ENCODE results near the gene CCDC187.

The CCDC187 gene

GRCh38 chr9:136206602-136207275, 97.2 kb downstream of the CCDC187 start:
- no peak for DNase-seq (ENCODE audit: low read depth in 2 of 2)

GRCh38 chr9:136205707-136205992, 98.2 kb downstream of the CCDC187 start:
- no peak for DNase-seq (ENCODE audit: low read depth in 2 of 2)

- no peak for DNase-seq (ENCODE audit: low read depth in 2 of 2)
Observed at GRCh38 chr9:136204838-136205706, 98.8 kb downstream of the CCDC187 start, which contains the start of gene LHX3. Gene LHX3, minus strand, starts transcription at chr9:136205128. Its CDS starts 116 bp downstream, at chr9:136205012.

- no peak for DNase-seq (ENCODE audit: low read depth in 2 of 2)
Observed at GRCh38 chr9:136204145-136204805, 99.6 kb downstream of the CCDC187 start.

GRCh38 chr9:136203408-136204144, 100.3 kb downstream of the CCDC187 start:
- no peak for DNase-seq (ENCODE audit: low read depth in 2 of 2)

GRCh38 chr9:136202454-136203407, 101.2 kb downstream of the CCDC187 start:
- DNase-seq (ENCODE audit: low read depth in 2 of 2) = no peak

GRCh38 chr9:136201609-136202453, 102.1 kb downstream of the CCDC187 start:
- no peak for DNase-seq (ENCODE audit: low read depth in 2 of 2)

- no peak for DNase-seq (ENCODE audit: low read depth in 2 of 2)
Observed at GRCh38 chr9:136201174-136201573, 102.7 kb downstream of the CCDC187 start.

- no peak for DNase-seq (ENCODE audit: low read depth in 2 of 2)
Observed at GRCh38 chr9:136200424-136200823, 103.5 kb downstream of the CCDC187 start.

Measured in stimulated activated CD4-positive, alpha-beta T cell treated with anti-CD3 and anti-CD28 coated beads, Interleukin-15, amount 100 ng/mL, for 48 hours (primary cell).